Pancreas (tissue), 10 donors: Measurements from ENCODE around the gene ADGRV1. TPM values are rescaled to one million over a fixed set of nuclear protein-coding genes. Genes with fewer than 3 reads are reported as not detected.

Experiments used
- ATAC-seq, 4 donors: fragments of 200-7000 bp; cut with Tn5 transposase; one replicate each; pipeline versions ENCODE4 v1.8.0 to v1.9.1; 2020; ENCODE audit warnings: mild to moderate bottlenecking in 4 of 4, moderate library complexity in 4 of 4
- DNase-seq, 6 donors: peaks; one replicate each; pipeline ENCODE4 v3.0.0-alpha.2; 2020
- FAIRE-seq: peaks from 2 replicates; lab custom pipeline; 2012; peaks lifted over from hg19 to GRCh38; lab: Jason Lieb, UNC
- H3K27ac ChIP-seq, 4 donors: fragments of 200-600 bp; sonication (generic); 1 replicate in 3 of 4; 2 replicates in 1 of 4; pipeline versions ENCODE4 v1.5.0 to v1.8.0; 2020
- H3K27me3 ChIP-seq, 4 donors: fragments of 200-600 bp; one replicate each; pipeline ENCODE4 v1.8.0; 2021
- H3K36me3 ChIP-seq, 3 donors: fragments of 200-600 bp; sonication (generic) in 1 of 3; one replicate each; pipeline versions ENCODE4 v1.5.0 to v1.8.0; 2020 to 2021
- H3K4me1 ChIP-seq, 3 donors: fragments of 200-600 bp; one replicate each; pipeline ENCODE4 v1.8.0; 2021
- H3K4me3 ChIP-seq, 4 donors: fragments of 200-600 bp; sonication (generic) in 2 of 4; one replicate each; pipeline versions ENCODE4 v1.5.0 to v1.8.0; 2020 to 2021
- H3K9me3 ChIP-seq, 4 donors: fragments of 200-600 bp; one replicate each; pipeline ENCODE4 v1.8.0; 2021
- CTCF ChIP-seq, 4 donors: fragments of 200-600 bp; sonication (generic) in 3 of 4; IDR thresholded peaks; one replicate each; pipeline versions ENCODE4 v1.5.0 to v1.8.0; 2021; ENCODE audit warnings: antibody characterized with exemption in 4 of 4
- WGBS, 2 donors: extraction: QIAGEN DNeasy Blood & Tissue Kit; methylation state at CpG; one replicate each; pipeline ENCODE4 v1.1.7; 2013; 5-methylcytosine and 5-hydroxymethylcytosine counted together
- intact Hi-C, 3 donors: fragments of 100-400 bp; cut with DNase I; formaldehyde crosslinking; loops; one replicate each; pipeline versions ENCODE4 v1.11.1 to v1.14.2; 2022
- polyA plus RNA-seq, 2 donors: library from polyadenylated mRNA; stranded (reverse); fragments of 200-250 nt; gene quantifications; one replicate each; pipeline ENCODE4 v1.2.3, GENCODE V29; 2013
- total RNA-seq, 6 donors: library from RNA; stranded (reverse); fragmentation: NEBNext Ultra II Directional in 4 of 6; extraction: Animal tissue kit (Norgen Biotek cat#: 25700) in 4 of 6; gene quantifications; one replicate each; pipeline versions ENCODE4 v1.2.1 to v1.2.4, GENCODE V29; 2021 to 2023
- donor health status: healthy with polysubstance abuse.
- donor health status: DM: no; HTN: no; CAD: no; lungs with moderate emphysema.
- donor health status: DM: no; HTN: no; CAD: no.
- donor health status: control.
- donor health status: control.
- donor health status: Bipolar disorder and iron deficiency.
- donor health status: DM: yes; HTN: yes; CAD: no.
- donor health status: DM: no; HTN: no; CAD: no.
- donor health status: DM: no; HTN: no; CAD: no.
- donor health status: DM: yes; HTN: yes; CAD: no.

ADGRV1 gene
- total and polyA plus RNA-seq, 8 donors = 3.9 to 6.9 (median 5.4) TPM

DNA sequence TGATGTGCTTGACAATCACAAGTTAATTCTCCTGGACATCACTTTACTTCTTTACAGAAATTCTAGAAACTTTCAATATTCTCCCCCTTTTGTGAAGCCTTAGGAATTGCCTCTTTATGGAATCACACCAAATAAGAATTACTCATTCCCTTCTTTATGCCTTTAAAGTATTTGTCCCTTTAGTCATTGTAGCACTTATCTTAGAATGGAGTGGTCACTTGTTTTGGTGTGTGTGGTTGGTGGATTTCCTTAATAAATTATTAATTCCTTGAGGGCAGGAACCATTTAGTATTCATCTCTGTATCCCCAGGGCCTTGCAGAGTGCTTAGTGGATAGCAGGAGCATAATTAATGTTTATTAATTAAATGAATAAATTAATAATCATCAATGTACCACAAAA is 517.5 kb downstream of the ADGRV1 start:
- ATAC-seq (no peak), FAIRE-seq (no peak), DNase-seq (no peak)
- Histone ChIP-seq H3K4me3 (no peak overlapping the region), H3K36me3 (no peaks in the 10 kb centered on the region), H3K9me3 (no peaks in the 10 kb centered on the region), H3K4me1 (peaks cover 0 to 6% (median 5%) of the 10 kb centered on the region in 3 donors), H3K27me3 (no peaks in the 10 kb centered on the region), H3K27ac (no peak overlapping the region)
- TF ChIP-seq CTCF (IDR thresholded peaks at IDR 0.05) = no peak
- intact Hi-C loops = no loop called here

DNA sequence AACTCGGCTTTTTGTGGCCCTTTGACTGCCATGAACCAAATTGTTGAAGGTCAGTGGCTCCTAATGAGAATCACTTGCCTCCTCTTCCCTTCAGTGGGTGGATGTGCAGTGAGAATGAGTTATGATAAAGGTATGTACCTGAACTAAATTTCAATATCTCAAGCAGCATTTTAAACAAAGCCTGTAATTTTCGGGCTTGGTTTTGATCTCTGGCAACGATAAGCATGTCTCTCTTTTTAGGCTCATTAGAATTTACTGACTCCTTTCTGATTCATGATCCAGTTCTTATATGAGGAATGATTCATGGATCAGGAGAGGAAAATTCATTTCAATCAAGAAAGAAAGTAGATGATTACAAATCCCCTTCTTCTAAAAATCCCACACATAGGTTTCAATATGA is 519.0 kb downstream of the ADGRV1 start:
- intact Hi-C loops = no loop called here
- Histone ChIP-seq H3K4me3 (no peak overlapping the region), H3K4me1 (peaks cover 0 to 6% (median 5%) of the 10 kb centered on the region in 3 donors), H3K9me3 (no peaks in the 10 kb centered on the region), H3K27ac (no peak overlapping the region), H3K27me3 (no peaks in the 10 kb centered on the region), H3K36me3 (no peaks in the 10 kb centered on the region)
- ATAC-seq = no peak
- no peak for FAIRE-seq
- DNase-seq = no peak
- 91 to 94% methylated on average over 3 of the region's 3 CpGs for WGBS, 2 donors
- TF ChIP-seq CTCF (IDR thresholded peaks at IDR 0.05) = no peak

GRCh38 chr5:91079037-91079436 is 520.4 kb downstream of the ADGRV1 start:
- no peaks in the 10 kb centered on the region for H3K9me3 ChIP-seq
- WGBS, 2 donors = 34 to 42% methylated on average over 2 of the region's 2 CpGs
- no peak overlapping the region for H3K4me3 ChIP-seq
- intact Hi-C loops = no loop called here
- H3K27me3 ChIP-seq = no peaks in the 10 kb centered on the region
- no peaks in the 10 kb centered on the region for H3K36me3 ChIP-seq
- peaks cover 0 to 6% (median 5%) of the 10 kb centered on the region in 3 donors for H3K4me1 ChIP-seq
- ATAC-seq (peak in 3 of 4 donors; percentile 47 to 83 (median 55)), FAIRE-seq (no peak), DNase-seq (no peak)
- no peak overlapping the region for H3K27ac ChIP-seq
- TF ChIP-seq CTCF (IDR thresholded peaks at IDR 0.05) = no peak

DNA sequence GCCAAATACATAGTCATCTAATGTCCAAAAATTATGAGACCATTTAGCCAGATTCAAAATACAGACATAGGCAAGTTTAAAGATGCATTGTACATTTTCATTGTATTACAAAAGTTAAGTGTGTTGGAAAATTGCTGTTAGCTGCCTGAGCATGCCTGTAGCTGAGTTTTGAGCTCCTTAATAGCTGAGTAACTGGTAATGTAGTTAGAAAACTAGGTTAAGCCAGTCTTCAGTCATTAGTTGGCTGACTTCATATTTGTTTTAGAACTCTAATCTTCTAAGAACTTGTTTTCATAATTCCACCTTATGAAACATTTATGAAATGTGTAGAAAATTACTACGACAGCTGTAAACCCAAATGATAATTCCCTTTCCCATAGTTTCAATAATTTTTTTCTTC is 531.2 kb downstream of the ADGRV1 start:
- Histone ChIP-seq H3K4me3 (no peak overlapping the region), H3K27me3 (no peaks in the 10 kb centered on the region), H3K36me3 (no peaks in the 10 kb centered on the region), H3K4me1 (peaks cover 0 to 9% (median 0%) of the 10 kb centered on the region in 3 donors), H3K9me3 (no peaks in the 10 kb centered on the region), H3K27ac (no peak overlapping the region)
- intact Hi-C loops = no loop called here
- WGBS, 2 donors = 32 to 33% methylated on average over 1 of the region's 1 CpG
- FAIRE-seq (no peak), ATAC-seq (peak in 1 of 4 donors; percentile 51), DNase-seq (no peak)
- no peak for TF ChIP-seq CTCF (IDR thresholded peaks at IDR 0.05)

DNA sequence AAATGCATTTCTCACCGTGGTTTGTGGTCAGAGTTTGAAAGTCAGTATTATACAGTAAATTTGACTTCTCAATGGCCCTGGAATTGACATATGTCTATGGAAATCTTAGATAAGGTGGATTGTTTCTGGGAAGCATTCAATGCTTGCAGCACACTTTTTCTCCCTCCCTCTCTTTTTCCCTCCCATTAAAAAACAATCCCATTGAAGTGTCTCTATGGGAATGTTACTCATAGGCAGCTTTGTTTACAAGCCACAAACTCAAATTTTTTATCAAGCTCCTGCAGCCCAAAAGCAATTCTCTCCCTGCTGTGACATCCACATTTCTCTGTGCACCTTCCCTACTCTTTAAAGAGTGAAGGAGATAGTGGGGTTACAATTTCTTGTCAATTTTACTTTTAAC is 532.4 kb downstream of the ADGRV1 start:
- Histone ChIP-seq H3K27me3 (no peaks in the 10 kb centered on the region), H3K4me3 (no peak overlapping the region), H3K9me3 (no peaks in the 10 kb centered on the region), H3K36me3 (no peaks in the 10 kb centered on the region), H3K4me1 (peaks cover 0 to 9% (median 0%) of the 10 kb centered on the region in 3 donors), H3K27ac (no peak overlapping the region)
- intact Hi-C loops = no loop called here
- WGBS, 2 donors = 43 to 44% methylated on average over 1 of the region's 1 CpG
- FAIRE-seq (no peak), ATAC-seq (no peak), DNase-seq (no peak)
- no peak for TF ChIP-seq CTCF (IDR thresholded peaks at IDR 0.05)
